ENCODE results near the gene S100A8.

DNA sequence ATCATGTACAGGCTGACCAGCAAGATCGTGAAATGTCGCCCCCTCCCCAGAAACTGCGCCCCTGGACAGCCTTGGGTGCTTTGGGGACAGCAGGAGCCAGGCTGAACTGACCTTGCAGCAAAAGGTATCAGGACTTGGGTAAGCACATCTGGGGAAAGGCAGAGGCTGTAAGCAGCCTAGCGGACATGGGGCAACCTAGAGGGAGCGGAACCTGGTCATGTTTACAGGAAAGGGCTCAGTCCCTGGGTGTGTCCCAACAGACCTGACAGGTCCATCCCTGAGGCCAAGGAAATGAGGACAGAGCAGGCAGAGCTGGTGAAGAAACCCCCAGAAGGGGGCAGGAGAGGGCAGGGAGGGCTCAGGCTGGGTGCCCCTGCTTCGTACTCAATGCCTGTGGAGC lies 3.1 kb upstream of the S100A8 start:
- no peak for TF ChIP-seq POLR2A (IDR thresholded peaks at IDR 0.05)
- TF ChIP-seq, protein P1, sequence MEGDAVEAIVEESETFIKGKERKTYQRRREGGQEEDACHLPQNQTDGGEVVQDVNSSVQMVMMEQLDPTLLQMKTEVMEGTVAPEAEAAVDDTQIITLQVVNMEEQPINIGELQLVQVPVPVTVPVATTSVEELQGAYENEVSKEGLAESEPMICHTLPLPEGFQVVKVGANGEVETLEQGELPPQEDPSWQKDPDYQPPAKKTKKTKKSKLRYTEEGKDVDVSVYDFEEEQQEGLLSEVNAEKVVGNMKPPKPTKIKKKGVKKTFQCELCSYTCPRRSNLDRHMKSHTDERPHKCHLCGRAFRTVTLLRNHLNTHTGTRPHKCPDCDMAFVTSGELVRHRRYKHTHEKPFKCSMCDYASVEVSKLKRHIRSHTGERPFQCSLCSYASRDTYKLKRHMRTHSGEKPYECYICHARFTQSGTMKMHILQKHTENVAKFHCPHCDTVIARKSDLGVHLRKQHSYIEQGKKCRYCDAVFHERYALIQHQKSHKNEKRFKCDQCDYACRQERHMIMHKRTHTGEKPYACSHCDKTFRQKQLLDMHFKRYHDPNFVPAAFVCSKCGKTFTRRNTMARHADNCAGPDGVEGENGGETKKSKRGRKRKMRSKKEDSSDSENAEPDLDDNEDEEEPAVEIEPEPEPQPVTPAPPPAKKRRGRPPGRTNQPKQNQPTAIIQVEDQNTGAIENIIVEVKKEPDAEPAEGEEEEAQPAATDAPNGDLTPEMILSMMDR (IDR thresholded peaks at IDR 0.05), result no peak
- TF ChIP-seq POLR2AphosphoS5 (IDR thresholded peaks at IDR 0.05), result no peak
- TF ChIP-seq EP300 (IDR thresholded peaks at IDR 0.05; ENCODE audit: low read depth), result no peak
